ENCODE data around the gene ALLC.

Gene ALLC

GRCh38 chr2:3628800-3629199 is 29.2 kb upstream of the ALLC start:
- Histone ChIP-seq H3K9me3 (peaks cover 0 to 6% (median 0%) of the 10 kb centered on the region in 3 donors), H3K27me3 (no peaks in the 10 kb centered on the region), H3K36me3 (no peaks in the 10 kb centered on the region), H3K4me3 (no peak overlapping the region), H3K27ac (no peak overlapping the region), H3K4me1 (no peaks in the 10 kb centered on the region)
- TF ChIP-seq, protein P1, sequence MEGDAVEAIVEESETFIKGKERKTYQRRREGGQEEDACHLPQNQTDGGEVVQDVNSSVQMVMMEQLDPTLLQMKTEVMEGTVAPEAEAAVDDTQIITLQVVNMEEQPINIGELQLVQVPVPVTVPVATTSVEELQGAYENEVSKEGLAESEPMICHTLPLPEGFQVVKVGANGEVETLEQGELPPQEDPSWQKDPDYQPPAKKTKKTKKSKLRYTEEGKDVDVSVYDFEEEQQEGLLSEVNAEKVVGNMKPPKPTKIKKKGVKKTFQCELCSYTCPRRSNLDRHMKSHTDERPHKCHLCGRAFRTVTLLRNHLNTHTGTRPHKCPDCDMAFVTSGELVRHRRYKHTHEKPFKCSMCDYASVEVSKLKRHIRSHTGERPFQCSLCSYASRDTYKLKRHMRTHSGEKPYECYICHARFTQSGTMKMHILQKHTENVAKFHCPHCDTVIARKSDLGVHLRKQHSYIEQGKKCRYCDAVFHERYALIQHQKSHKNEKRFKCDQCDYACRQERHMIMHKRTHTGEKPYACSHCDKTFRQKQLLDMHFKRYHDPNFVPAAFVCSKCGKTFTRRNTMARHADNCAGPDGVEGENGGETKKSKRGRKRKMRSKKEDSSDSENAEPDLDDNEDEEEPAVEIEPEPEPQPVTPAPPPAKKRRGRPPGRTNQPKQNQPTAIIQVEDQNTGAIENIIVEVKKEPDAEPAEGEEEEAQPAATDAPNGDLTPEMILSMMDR (IDR thresholded peaks at IDR 0.05) = no peak
- intact Hi-C loops (cut with DNase I; ENCODE audit: low total_unique reads) = no loop called here
- DNase-seq = peak; percentile 6 to 49

- TF ChIP-seq, protein P1 (IDR thresholded peaks at IDR 0.05) = no peak
- H3K27me3 ChIP-seq = no peaks in the 10 kb centered on the region
- H3K4me3 ChIP-seq = no peak overlapping the region
- no peaks in the 10 kb centered on the region for H3K9me3 ChIP-seq
- intact Hi-C loops (cut with DNase I; ENCODE audit: low total_unique reads) = no loop called here
- H3K27ac ChIP-seq = no peak overlapping the region
- H3K36me3 ChIP-seq = no peaks in the 10 kb centered on the region
- no peak for DNase-seq
- no peaks in the 10 kb centered on the region for H3K4me1 ChIP-seq
Measured at GRCh38 chr2:3630631-3631030, 27.4 kb upstream of the ALLC start.

- peak; percentile 3 to 57 for DNase-seq
- no peak overlapping the region for H3K27ac ChIP-seq
- H3K27me3 ChIP-seq = no peaks in the 10 kb centered on the region
- no peaks in the 10 kb centered on the region for H3K36me3 ChIP-seq
- H3K4me3 ChIP-seq = no peak overlapping the region
- TF ChIP-seq, protein P1 (IDR thresholded peaks at IDR 0.05) = no peak
- H3K9me3 ChIP-seq = no peaks in the 10 kb centered on the region
- intact Hi-C loops (cut with DNase I; ENCODE audit: low total_unique reads) = no loop called here
- no peaks in the 10 kb centered on the region for H3K4me1 ChIP-seq
Measured at GRCh38 chr2:3631161-3631850, 26.7 kb upstream of the ALLC start.

- Histone ChIP-seq H3K9me3 (no peaks in the 10 kb centered on the region), H3K27me3 (no peaks in the 10 kb centered on the region), H3K27ac (no peak overlapping the region), H3K4me3 (no peak overlapping the region), H3K36me3 (no peaks in the 10 kb centered on the region), H3K4me1 (no peaks in the 10 kb centered on the region)
- peak; percentile 9 to 50 for DNase-seq
- TF ChIP-seq, protein P1 (IDR thresholded peaks at IDR 0.05) = no peak
- intact Hi-C loops (cut with DNase I; ENCODE audit: low total_unique reads) = no loop called here
Measured at GRCh38 chr2:3631851-3632659, 25.9 kb upstream of the ALLC start.

GRCh38 chr2:3633089-3633981 is 24.7 kb upstream of the ALLC start:
- Histone ChIP-seq H3K4me1 (no peaks in the 10 kb centered on the region), H3K36me3 (no peaks in the 10 kb centered on the region), H3K9me3 (no peaks in the 10 kb centered on the region), H3K27ac (no peak overlapping the region), H3K27me3 (peaks cover 0 to 5% of the 10 kb centered on the region in 2 donors), H3K4me3 (no peak overlapping the region)
- peak; percentile 13 to 56 for DNase-seq
- intact Hi-C loops (cut with DNase I; ENCODE audit: low total_unique reads) = no loop called here
- TF ChIP-seq, protein P1 (IDR thresholded peaks at IDR 0.05) = no peak
